Natural killer cell (primary cell): ENCODE measurements around the gene SPECC1L. TPM values are rescaled to one million over a fixed set of nuclear protein-coding genes. Genes with fewer than 3 reads are reported as not detected.

Source experiments
- ATAC-seq, 3 donors: fragments of 150-1000 bp in 2 of 3; fragments of 200-7000 bp in 1 of 3; cut with Tn5 transposase; 1 replicate in 1 of 3; 2 replicates in 2 of 3; pipeline ENCODE4 v1.10.0; 2021; ENCODE audit warnings: mild to moderate bottlenecking in 2 of 3, moderate library complexity in 2 of 3
- DNase-seq, 2 donors: peaks; one replicate each; pipeline versions ENCODE4 v3.0.0 to v3.0.0-alpha.2; 2013 to 2021; ENCODE audit warnings: mixed read lengths in 1 of 2
- H3K27ac ChIP-seq: one replicate; pipeline ENCODE4 v1.5.1; 2013; ENCODE audit warnings: mild to moderate bottlenecking, low read length
- H3K27me3 ChIP-seq: one replicate; pipeline ENCODE4 v1.6.1; 2013; ENCODE audit warnings: low read length; ENCODE audit not compliant: control insufficient read depth, insufficient read depth
- H3K36me3 ChIP-seq: one replicate; pipeline ENCODE4 v1.6.1; 2013; ENCODE audit warnings: low read length; ENCODE audit not compliant: control insufficient read depth, insufficient read depth
- H3K4me1 ChIP-seq: one replicate; pipeline ENCODE4 v1.6.1; 2013; ENCODE audit warnings: low read length; ENCODE audit not compliant: control insufficient read depth, insufficient read depth
- H3K4me3 ChIP-seq: one replicate; pipeline ENCODE4 v1.5.1; 2013; ENCODE audit warnings: low read length
- H3K9me3 ChIP-seq: one replicate; pipeline ENCODE4 v1.6.1; 2013; ENCODE audit warnings: low read length; ENCODE audit not compliant: control insufficient read depth, insufficient read depth
- H3K27ac Mint-ChIP-seq, 2 donors: one replicate each; pipeline ENCODE4 v1.8.0; 2022; ENCODE audit warnings: mild to moderate bottlenecking in 2 of 2, mixed read lengths in 2 of 2, moderate library complexity in 1 of 2
- H3K27me3 Mint-ChIP-seq, 2 donors: one replicate each; pipeline ENCODE4 v1.8.0; 2022; ENCODE audit warnings: low read depth in 2 of 2, mixed read lengths in 2 of 2
- H3K36me3 Mint-ChIP-seq: one replicate; pipeline ENCODE4 v1.8.0; 2022; ENCODE audit warnings: mixed read lengths
- H3K4me1 Mint-ChIP-seq, 2 donors: one replicate each; pipeline ENCODE4 v1.8.0; 2022; ENCODE audit warnings: mixed read lengths in 2 of 2
- H3K4me3 Mint-ChIP-seq: one replicate; pipeline ENCODE4 v1.8.0; 2022; ENCODE audit warnings: mild to moderate bottlenecking, moderate library complexity, mixed read lengths
- H3K9me3 Mint-ChIP-seq, 2 donors: one replicate each; pipeline ENCODE4 v1.8.0; 2022; ENCODE audit warnings: mixed read lengths in 2 of 2
- CTCF ChIP-seq: fragments of 200-600 bp; IDR thresholded peaks from one replicate; pipeline ENCODE4 v1.8.0; 2022; ENCODE audit warnings: antibody characterized with exemption
- WGBS: methylation state at CpG from one replicate; pipeline ENCODE4 v1.1.7; 2013; ENCODE audit warnings: missing lambda C conversion rate; ENCODE audit not compliant: insufficient coverage; 5-methylcytosine and 5-hydroxymethylcytosine counted together
- intact Hi-C: fragments of 100-400 bp; cut with micrococcal nuclease; formaldehyde crosslinking; loops from one replicate; pipeline ENCODE4 v1.14.2; 2022
- total RNA-seq, 4 donors: library from RNA; stranded (reverse); fragments of 120-200 nt in 1 of 4; gene quantifications; one replicate each; pipeline versions ENCODE4 v1.2.3 to v1.2.4, GENCODE V29; 2013 to 2022

Gene SPECC1L
- total RNA-seq, 3 donors from 2014 or later (not counting 1 experiment from before 2014, with no cell fraction given) = 46.1 to 52.9 (median 48.5) TPM

- Mint-ChIP-seq H3K27ac (peak overlapping the region; percentile 91 to 93), H3K27me3 (no peaks in the 10 kb centered on the region), H3K4me3 (no peak overlapping the region), H3K36me3 (no peaks in the 10 kb centered on the region), H3K9me3 (no peaks in the 10 kb centered on the region), H3K4me1 (peaks cover 36 to 63% of the 10 kb centered on the region in 2 donors)
- ATAC-seq (no peak), DNase-seq (no peak)
- Histone ChIP-seq H3K27ac (peak overlapping the region; percentile 93), H3K36me3 (no peaks in the 10 kb centered on the region), H3K27me3 (no peaks in the 10 kb centered on the region), H3K9me3 (no peaks in the 10 kb centered on the region), H3K4me1 (peaks cover 99% of the 10 kb centered on the region), H3K4me3 (no peak overlapping the region)
- no peak for TF ChIP-seq CTCF
- WGBS = 94% methylated on average over 34 of the region's 34 CpGs
- intact Hi-C loops = no loop called here
Measured at GRCh38 chr22:24433001-24433827, 162.6 kb downstream of the SPECC1L start.

GRCh38 chr22:24433828-24434470 is 163.3 kb downstream of the SPECC1L start:
- no peak for TF ChIP-seq CTCF
- DNase-seq = no peak
- H3K4me1 Mint-ChIP-seq = peaks cover 29 to 56% of the 10 kb centered on the region in 2 donors
- H3K27me3 ChIP-seq = no peaks in the 10 kb centered on the region
- H3K4me1 ChIP-seq = peaks cover 98% of the 10 kb centered on the region
- H3K27ac Mint-ChIP-seq = peak overlapping the region; percentile 91 to 93
- no peaks in the 10 kb centered on the region for H3K36me3 ChIP-seq
- no peaks in the 10 kb centered on the region for H3K27me3 Mint-ChIP-seq
- 68% methylated on average over 9 of the region's 12 CpGs for WGBS
- intact Hi-C loops = no loop called here
- H3K4me3 ChIP-seq = no peak overlapping the region
- peak overlapping the region; percentile 79 for H3K4me3 Mint-ChIP-seq
- no peaks in the 10 kb centered on the region for H3K9me3 ChIP-seq
- no peaks in the 10 kb centered on the region for H3K36me3 Mint-ChIP-seq
- H3K27ac ChIP-seq = peak overlapping the region; percentile 93
- ATAC-seq = peak; percentile 62 to 74 (median 73)
- no peaks in the 10 kb centered on the region for H3K9me3 Mint-ChIP-seq

- ATAC-seq (peak; percentile 71 to 87 (median 84)), DNase-seq (peak; percentile 65 to 87)
- Histone ChIP-seq H3K4me1 (peaks cover 90% of the 10 kb centered on the region), H3K4me3 (no peak overlapping the region), H3K27ac (peak overlapping the region; percentile 93), H3K9me3 (no peaks in the 10 kb centered on the region), H3K36me3 (no peaks in the 10 kb centered on the region), H3K27me3 (no peaks in the 10 kb centered on the region)
- Mint-ChIP-seq H3K27ac (peak overlapping the region; percentile 91 to 93), H3K4me1 (peaks cover 28 to 50% of the 10 kb centered on the region in 2 donors), H3K9me3 (no peaks in the 10 kb centered on the region), H3K4me3 (peak overlapping the region; percentile 79), H3K27me3 (no peaks in the 10 kb centered on the region), H3K36me3 (no peaks in the 10 kb centered on the region)
- 34% methylated on average over 16 of the region's 16 CpGs for WGBS
- intact Hi-C loops = no loop called here
- TF ChIP-seq CTCF = no peak
Measured at GRCh38 chr22:24434471-24435322, 164.1 kb downstream of the SPECC1L start.
